GM12892 (cell line): Measurements from ENCODE around the gene RRP1.

ENCODE experiments used
- POLR2AphosphoS5 ChIP-seq: IDR thresholded peaks from 2 replicates; pipeline ENCODE4 v1.6.1; 2011; ENCODE audit warnings: low read depth, low read length, control low read depth
- TAF1 ChIP-seq: IDR thresholded peaks from 2 replicates; pipeline ENCODE4 v1.6.1; 2011; ENCODE audit warnings: low read depth, mild to moderate bottlenecking, control low read depth, low read length, borderline replicate concordance

DNA sequence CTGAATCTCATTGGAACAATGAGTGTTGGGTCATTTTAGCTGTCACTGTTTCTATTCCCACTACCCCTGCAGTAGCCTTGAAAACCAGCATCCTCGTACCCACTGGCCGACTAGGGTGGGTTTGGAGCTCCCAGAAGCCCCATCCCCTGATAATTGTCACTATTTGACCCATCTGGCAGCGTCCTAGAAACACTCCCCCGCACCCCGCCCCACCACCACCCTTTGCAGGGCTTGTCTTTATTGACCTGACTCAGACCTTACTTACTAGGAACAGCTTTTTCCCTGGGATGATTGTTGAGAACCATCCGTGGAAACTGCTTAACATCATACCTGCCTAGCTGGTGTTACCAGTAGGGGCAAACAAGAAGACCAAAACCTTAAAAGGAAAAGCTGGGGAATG is 47.2 kb downstream of the RRP1 start:
- TF ChIP-seq POLR2AphosphoS5 (no peak), TAF1 (no peak)
